HepG2 (cell line): Measurements from ENCODE around the gene DUS3L. TPM values are rescaled to one million over a fixed set of nuclear protein-coding genes. Genes with fewer than 3 reads are reported as not detected.

ENCODE experiments used
- ARNT ChIP-seq: fragments of 450-650 bp; IDR thresholded peaks from 2 replicates; pipeline ENCODE4 v1.6.1; 2017
- ETV6 ChIP-seq: sonication (generic); formaldehyde crosslinking; conservative IDR thresholded peaks from 2 replicates; pipeline ENCODE4 v1.4.0; 2020; ENCODE audit warnings: missing genetic modification reagents
- MAFK ChIP-seq, 2 experiments: IDR thresholded peaks in 1 of 2; conservative IDR thresholded peaks in 1 of 2; 2 replicates each; pipeline ENCODE4 v1.6.1; 2011; ENCODE audit warnings: improper control_type of control experiment in 2 of 2, low read length in 2 of 2
- MTA3 ChIP-seq: sonication (generic); formaldehyde crosslinking; IDR thresholded peaks from 2 replicates; pipeline ENCODE4 v1.4.0; 2020; ENCODE audit warnings: missing genetic modification reagents
- NFAT5 ChIP-seq: sonication (generic); formaldehyde crosslinking; IDR thresholded peaks from 2 replicates; pipeline ENCODE4 v1.4.0; 2020; ENCODE audit warnings: missing genetic modification reagents
- NFYB ChIP-seq: sonication (generic); formaldehyde crosslinking; IDR thresholded peaks from 2 replicates; pipeline ENCODE4 v1.4.0; 2020; ENCODE audit warnings: missing genetic modification reagents
- NR1H2 ChIP-seq: sonication (generic); formaldehyde crosslinking; IDR thresholded peaks from 2 replicates; pipeline ENCODE4 v1.8.1; 2022; ENCODE audit warnings: low read depth, missing genetic modification reagents, borderline replicate concordance
- PCBP1 ChIP-seq: fragments of 200-400 bp; formaldehyde crosslinking; IDR thresholded peaks from 2 replicates; pipeline ENCODE4 v1.6.1; 2017; ENCODE audit warnings: mild to moderate bottlenecking, low read depth, low read length, borderline replicate concordance
- POLR2G ChIP-seq: fragments of 200-400 bp; formaldehyde crosslinking; IDR thresholded peaks from 2 replicates; pipeline ENCODE4 v1.6.1; 2018; ENCODE audit warnings: mild to moderate bottlenecking, low read depth, low read length, moderate library complexity
- RAD51 ChIP-seq: fragments of 450-650 bp; IDR thresholded peaks from 2 replicates; pipeline ENCODE4 v1.6.1; 2016; ENCODE audit warnings: borderline replicate concordance
- ZMYM3 ChIP-seq: sonication (generic); formaldehyde crosslinking; IDR thresholded peaks from 2 replicates; pipeline ENCODE4 v1.5.1; 2020; ENCODE audit warnings: mild to moderate bottlenecking, missing genetic modification reagents
- ZNF546 ChIP-seq: sonication (generic); formaldehyde crosslinking; conservative IDR thresholded peaks from 2 replicates; pipeline ENCODE4 v1.8.1; 2023; ENCODE audit warnings: mild to moderate bottlenecking, missing genetic modification reagents
- ZNF574 ChIP-seq: sonication (generic); formaldehyde crosslinking; IDR thresholded peaks from 2 replicates; pipeline ENCODE4 v1.4.0; 2020; ENCODE audit warnings: missing genetic modification reagents
- ZNF782 ChIP-seq: sonication (generic); formaldehyde crosslinking; IDR thresholded peaks from 2 replicates; pipeline ENCODE4 v1.4.0; 2020; ENCODE audit warnings: missing genetic modification reagents, mild to moderate bottlenecking, borderline replicate concordance
- polyA plus RNA-seq, 8 experiments: library from polyadenylated mRNA; depleted of rRNA in 3 of 8; stranded (reverse) in 7 of 8; unstranded in 1 of 8; fragments of >200 nt; fragmentation: Illumina TruSeq in 4 of 8; extraction: Trizol in 4 of 8; gene quantifications; 2 replicates each; pipeline versions ENCODE4 v1.2.1 to v1.2.3, GENCODE V29; 2011 to 2016; ENCODE audit warnings: low read depth in 4 of 8, missing spikeins in 1 of 8, mixed read lengths in 1 of 8; ENCODE audit not compliant: insufficient read depth in 1 of 8
- total RNA-seq, 5 experiments: library from RNA; depleted of rRNA; stranded (reverse); fragments of >200 nt; fragmentation: Illumina TruSeq; extraction: Trizol; gene quantifications; 2 replicates each; pipeline ENCODE4 v1.2.3, GENCODE V29; 2016; ENCODE audit warnings: low read depth in 1 of 5
- TF ChIP-seq, protein P1 (sequence below): sonication (generic); formaldehyde crosslinking; IDR thresholded peaks from 2 replicates; pipeline ENCODE4 v1.5.1; 2020; ENCODE audit warnings: mild to moderate bottlenecking, moderate library complexity, missing genetic modification reagents
- TF ChIP-seq, protein P2 (sequence below): sonication (generic); formaldehyde crosslinking; IDR thresholded peaks from 2 replicates; pipeline ENCODE4 v1.4.0; 2020; ENCODE audit warnings: mild to moderate bottlenecking, missing genetic modification reagents

DUS3L gene
- total and polyA plus RNA-seq, 2 of the 13 experiments (the other 11 are each of a cell fraction or from before 2014, with no cell fraction given), result 13.3 to 25.1 TPM

GRCh38 chr19:5805462-5806132 lies 14.6 kb upstream of the DUS3L start (continued):
- TF ChIP-seq, protein P1, sequence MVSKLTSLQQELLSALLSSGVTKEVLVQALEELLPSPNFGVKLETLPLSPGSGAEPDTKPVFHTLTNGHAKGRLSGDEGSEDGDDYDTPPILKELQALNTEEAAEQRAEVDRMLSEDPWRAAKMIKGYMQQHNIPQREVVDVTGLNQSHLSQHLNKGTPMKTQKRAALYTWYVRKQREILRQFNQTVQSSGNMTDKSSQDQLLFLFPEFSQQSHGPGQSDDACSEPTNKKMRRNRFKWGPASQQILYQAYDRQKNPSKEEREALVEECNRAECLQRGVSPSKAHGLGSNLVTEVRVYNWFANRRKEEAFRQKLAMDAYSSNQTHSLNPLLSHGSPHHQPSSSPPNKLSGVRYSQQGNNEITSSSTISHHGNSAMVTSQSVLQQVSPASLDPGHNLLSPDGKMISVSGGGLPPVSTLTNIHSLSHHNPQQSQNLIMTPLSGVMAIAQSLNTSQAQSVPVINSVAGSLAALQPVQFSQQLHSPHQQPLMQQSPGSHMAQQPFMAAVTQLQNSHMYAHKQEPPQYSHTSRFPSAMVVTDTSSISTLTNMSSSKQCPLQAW (CRISPR knock-in tag), result peak; percentile 42; the same call in 1 of the 2 replicates
- no peak for TF ChIP-seq ARNT
- 0 out of 2 replicates have a peak, but pooled peaks have one; percentile 25 for TF ChIP-seq NFAT5 (CRISPR knock-in tag)
- TF ChIP-seq, protein P2, sequence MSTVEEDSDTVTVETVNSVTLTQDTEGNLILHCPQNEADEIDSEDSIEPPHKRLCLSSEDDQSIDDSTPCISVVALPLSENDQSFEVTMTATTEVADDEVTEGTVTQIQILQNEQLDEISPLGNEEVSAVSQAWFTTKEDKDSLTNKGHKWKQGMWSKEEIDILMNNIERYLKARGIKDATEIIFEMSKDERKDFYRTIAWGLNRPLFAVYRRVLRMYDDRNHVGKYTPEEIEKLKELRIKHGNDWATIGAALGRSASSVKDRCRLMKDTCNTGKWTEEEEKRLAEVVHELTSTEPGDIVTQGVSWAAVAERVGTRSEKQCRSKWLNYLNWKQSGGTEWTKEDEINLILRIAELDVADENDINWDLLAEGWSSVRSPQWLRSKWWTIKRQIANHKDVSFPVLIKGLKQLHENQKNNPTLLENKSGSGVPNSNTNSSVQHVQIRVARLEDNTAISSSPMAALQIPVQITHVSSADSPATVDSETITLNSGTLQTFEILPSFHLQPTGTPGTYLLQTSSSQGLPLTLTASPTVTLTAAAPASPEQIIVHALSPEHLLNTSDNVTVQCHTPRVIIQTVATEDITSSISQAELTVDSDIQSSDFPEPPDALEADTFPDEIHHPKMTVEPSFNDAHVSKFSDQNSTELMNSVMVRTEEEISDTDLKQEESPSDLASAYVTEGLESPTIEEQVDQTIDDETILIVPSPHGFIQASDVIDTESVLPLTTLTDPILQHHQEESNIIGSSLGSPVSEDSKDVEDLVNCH, result no peak
- TF ChIP-seq PCBP1, result no peak
- no peak for TF ChIP-seq NR1H2 (CRISPR knock-in tag)
- peak; percentile 48 for TF ChIP-seq ZNF574 (CRISPR knock-in tag)
- peak; percentile 38; the same call in 1 of the 2 replicates for TF ChIP-seq ZMYM3 (CRISPR knock-in tag)
- no peak for TF ChIP-seq RAD51
- TF ChIP-seq POLR2G, result no peak
- no peak for TF ChIP-seq MAFK (conservative IDR thresholded peaks at IDR 0.05 in 1 of 2, IDR thresholded peaks at IDR 0.05 in 1 of 2; ENCODE audit: low read length in 2 of 2)
- no peak for TF ChIP-seq ZNF546 (CRISPR knock-in tag)
- TF ChIP-seq ETV6, result no peak
- no peak for TF ChIP-seq ZNF782 (CRISPR knock-in tag)
- no peak for TF ChIP-seq MTA3 (CRISPR knock-in tag)
- TF ChIP-seq NFYB (CRISPR knock-in tag), result no peak
